Measurements from ENCODE around the gene GNA14. TPM values are rescaled to one million over a fixed set of nuclear protein-coding genes. Genes with fewer than 3 reads are reported as not detected.

The GNA14 gene
- total RNA-seq, 4 donors from 2014 or later: 13.9 to 26.3 (median 19.9) TPM

GRCh38 chr9:77386187-77386586 is 261.9 kb downstream of the GNA14 start:
- TF ChIP-seq, protein P1, sequence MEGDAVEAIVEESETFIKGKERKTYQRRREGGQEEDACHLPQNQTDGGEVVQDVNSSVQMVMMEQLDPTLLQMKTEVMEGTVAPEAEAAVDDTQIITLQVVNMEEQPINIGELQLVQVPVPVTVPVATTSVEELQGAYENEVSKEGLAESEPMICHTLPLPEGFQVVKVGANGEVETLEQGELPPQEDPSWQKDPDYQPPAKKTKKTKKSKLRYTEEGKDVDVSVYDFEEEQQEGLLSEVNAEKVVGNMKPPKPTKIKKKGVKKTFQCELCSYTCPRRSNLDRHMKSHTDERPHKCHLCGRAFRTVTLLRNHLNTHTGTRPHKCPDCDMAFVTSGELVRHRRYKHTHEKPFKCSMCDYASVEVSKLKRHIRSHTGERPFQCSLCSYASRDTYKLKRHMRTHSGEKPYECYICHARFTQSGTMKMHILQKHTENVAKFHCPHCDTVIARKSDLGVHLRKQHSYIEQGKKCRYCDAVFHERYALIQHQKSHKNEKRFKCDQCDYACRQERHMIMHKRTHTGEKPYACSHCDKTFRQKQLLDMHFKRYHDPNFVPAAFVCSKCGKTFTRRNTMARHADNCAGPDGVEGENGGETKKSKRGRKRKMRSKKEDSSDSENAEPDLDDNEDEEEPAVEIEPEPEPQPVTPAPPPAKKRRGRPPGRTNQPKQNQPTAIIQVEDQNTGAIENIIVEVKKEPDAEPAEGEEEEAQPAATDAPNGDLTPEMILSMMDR (IDR thresholded peaks at IDR 0.05): no peak
- TF ChIP-seq POLR2A (IDR thresholded peaks at IDR 0.05): no peak

GRCh38 chr9:77384406-77384805 is 263.7 kb downstream of the GNA14 start:
- no peak for DNase-seq
- Histone ChIP-seq H3K36me3 (no peaks in the 10 kb centered on the region), H3K4me3 (replicated peaks in 1 of 3) (no peak overlapping the region), H3K9me3 (no peaks in the 10 kb centered on the region), H3K27ac (no peak overlapping the region), H3K27me3 (no peaks in the 10 kb centered on the region), H3K4me1 (no peaks in the 10 kb centered on the region)
- intact Hi-C loops (cut with DNase I): no loop called here
- no peak for TF ChIP-seq POLR2A (IDR thresholded peaks at IDR 0.05)
- TF ChIP-seq, protein P1 (IDR thresholded peaks at IDR 0.05): no peak

More at GRCh38 chr9:77386187-77386586, 261.9 kb downstream of the GNA14 start:
- Histone ChIP-seq H3K27me3 (no peaks in the 10 kb centered on the region), H3K9me3 (no peaks in the 10 kb centered on the region), H3K4me1 (no peaks in the 10 kb centered on the region), H3K4me3 (replicated peaks in 1 of 3) (no peak overlapping the region), H3K36me3 (no peaks in the 10 kb centered on the region), H3K27ac (no peak overlapping the region)
- no peak for DNase-seq
- 40 to 97% methylated on average over 1 of the region's 1 CpG for WGBS, 2 donors
- intact Hi-C loops (cut with DNase I): no loop called here

- H3K4me1 ChIP-seq: no peaks in the 10 kb centered on the region
- H3K9me3 ChIP-seq: no peaks in the 10 kb centered on the region
- peaks cover 0 to 4% of the 10 kb centered on the region in 2 donors for H3K36me3 ChIP-seq
- H3K27me3 ChIP-seq: no peaks in the 10 kb centered on the region
- no peak overlapping the region for H3K4me3 ChIP-seq (replicated peaks in 1 of 3)
- DNase-seq: no peak
- intact Hi-C loops (cut with DNase I): no loop called here
- no peak overlapping the region for H3K27ac ChIP-seq
- TF ChIP-seq, protein P1 (IDR thresholded peaks at IDR 0.05): no peak
- TF ChIP-seq POLR2A (IDR thresholded peaks at IDR 0.05): no peak
- 75 to 80% methylated on average over 6 of the region's 6 CpGs for WGBS, 2 donors
Measured at GRCh38 chr9:77375956-77376532, 272.1 kb downstream of the GNA14 start.

DNA sequence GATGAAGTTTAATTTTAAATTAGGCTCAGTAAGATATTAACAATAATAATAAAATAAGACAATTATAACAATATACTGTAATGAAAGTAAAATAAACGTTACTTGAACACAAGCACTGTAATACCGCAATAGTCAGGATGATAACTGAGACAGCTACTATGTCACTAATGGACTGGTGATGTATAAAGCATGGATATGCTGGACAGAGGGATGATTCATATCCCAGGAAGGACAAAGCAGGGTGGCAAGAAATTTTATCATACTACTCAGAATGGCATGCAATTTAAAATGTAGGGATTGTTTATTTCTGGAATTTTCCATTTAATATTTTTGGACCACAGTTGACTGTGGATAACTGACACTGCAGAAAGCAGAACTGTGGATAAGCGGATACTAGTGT is 273.9 kb downstream of the GNA14 start:
- Histone ChIP-seq H3K27me3 (no peaks in the 10 kb centered on the region), H3K4me1 (no peaks in the 10 kb centered on the region), H3K27ac (no peak overlapping the region), H3K36me3 (peaks cover 0 to 6% of the 10 kb centered on the region in 2 donors), H3K4me3 (replicated peaks in 1 of 3) (no peak overlapping the region), H3K9me3 (no peaks in the 10 kb centered on the region)
- DNase-seq: no peak
- TF ChIP-seq POLR2A (IDR thresholded peaks at IDR 0.05): no peak
- TF ChIP-seq, protein P1 (IDR thresholded peaks at IDR 0.05): no peak
- intact Hi-C loops (cut with DNase I): no loop called here
- 97 to 98% methylated on average over 3 of the region's 3 CpGs for WGBS, 2 donors

Small RNA genes lying within 50 kb of the gene (small RNA-seq; reads per million reads assigned to genes)
- gene RNU6-1303P: not detected

All from thyroid gland (tissue), 4 donors.